ENCODE results near the gene GCSAML. TPM values are rescaled to one million over a fixed set of nuclear protein-coding genes. Genes with fewer than 3 reads are reported as not detected.

Gene GCSAML
- total RNA-seq, 3 donors from 2014 or later: 0.15 to 1.3 TPM; not detected in 1

DNA sequence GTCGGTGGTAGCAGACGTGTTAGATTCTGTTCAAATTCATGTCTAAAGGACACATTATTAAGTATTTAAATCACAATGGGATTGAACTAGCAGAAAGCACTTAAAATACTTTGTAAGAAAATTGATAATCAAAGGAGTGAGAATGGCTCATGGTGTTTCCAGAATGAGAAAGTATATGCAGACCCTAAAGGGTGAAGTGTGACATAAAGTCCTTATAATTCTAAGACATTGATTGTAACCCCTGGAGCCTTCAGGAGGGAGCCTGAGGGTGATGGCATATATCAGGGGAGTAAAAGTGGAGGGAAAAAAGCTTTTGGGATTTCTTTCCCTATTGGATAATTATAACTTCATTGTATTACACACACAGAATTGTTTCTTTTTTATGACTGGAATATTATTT is 12.6 kb upstream of the GCSAML start, which contains the start of gene OR2C3:
TSS of gene OR2C3 (minus strand) at position 101 of the 400 bp plus-strand sequence. CDS start 3,929 bp downstream, outside the sequence.
- intact Hi-C loops (cut with DNase I; ENCODE audit: low total_unique reads): no loop called here
- Histone ChIP-seq H3K27ac (no peak within 1 kb of the TSS), H3K36me3 (no peaks in the 10 kb centered on the region), H3K4me1 (no peaks in the 10 kb centered on the region), H3K9me3 (no peaks in the 10 kb centered on the region), H3K4me3 (no peak within 1 kb of the TSS), H3K27me3 (peaks cover 0 to 1% of the 10 kb centered on the region in 2 donors)
- DNase-seq (ENCODE audit: low spot score in 2 of 2): no peak
- no peak for TF ChIP-seq POLR2A (IDR thresholded peaks at IDR 0.05)
- TF ChIP-seq CTCF (IDR thresholded peaks at IDR 0.05): no peak
- no peak for TF ChIP-seq POLR2AphosphoS5 (IDR thresholded peaks at IDR 0.05)

- TF ChIP-seq POLR2AphosphoS5 (IDR thresholded peaks at IDR 0.05) (no peak), POLR2A (IDR thresholded peaks at IDR 0.05) (no peak), CTCF (IDR thresholded peaks at IDR 0.05) (no peak)
- no peak for DNase-seq (ENCODE audit: low spot score in 2 of 2)
- Histone ChIP-seq H3K4me1 (no peaks in the 10 kb centered on the region), H3K4me3 (no peak overlapping the region), H3K27me3 (no peaks in the 10 kb centered on the region), H3K27ac (no peak overlapping the region), H3K36me3 (no peaks in the 10 kb centered on the region), H3K9me3 (no peaks in the 10 kb centered on the region)
- intact Hi-C loops (cut with DNase I; ENCODE audit: low total_unique reads): no loop called here
These were observed 10.4 kb upstream of the GCSAML start for GRCh38 chr1:247538561-247538960.

- Histone ChIP-seq H3K27ac (no peak overlapping the region), H3K9me3 (no peaks in the 10 kb centered on the region)
These were observed 9.7 kb upstream of the GCSAML start for GRCh38 chr1:247539215-247539614.

DNA sequence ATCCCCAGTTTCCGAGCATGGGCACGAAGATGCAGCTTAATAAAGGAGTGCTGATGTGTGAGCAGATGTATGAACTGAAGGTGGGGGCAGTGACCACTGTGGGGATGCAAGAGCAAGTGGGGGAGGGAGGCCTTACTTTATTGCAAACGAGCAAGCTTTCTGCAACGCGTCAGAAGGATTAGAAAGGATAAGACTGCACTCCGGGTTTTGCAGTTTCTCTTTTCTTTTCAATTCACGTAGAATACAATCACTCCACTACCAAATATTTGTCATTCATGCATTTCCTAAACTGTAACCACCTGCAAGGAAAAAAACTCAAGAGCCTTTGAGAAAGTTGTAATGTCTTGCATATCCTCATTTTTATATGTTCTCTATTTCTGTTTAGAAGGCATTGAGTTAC is 8.4 kb upstream of the GCSAML start:
- H3K36me3 ChIP-seq: no peaks in the 10 kb centered on the region
- H3K4me3 ChIP-seq: no peak overlapping the region
- DNase-seq (ENCODE audit: low spot score in 2 of 2): no peak
- TF ChIP-seq POLR2A (IDR thresholded peaks at IDR 0.05): no peak
- no peaks in the 10 kb centered on the region for H3K27me3 ChIP-seq
- no peaks in the 10 kb centered on the region for H3K9me3 ChIP-seq
- intact Hi-C loops (cut with DNase I; ENCODE audit: low total_unique reads): loop anchor here (10.0 kb wide), 1 partner anchor 1266 kb away; no protein-coding TSS in a partner anchor
- H3K4me1 ChIP-seq: no peaks in the 10 kb centered on the region
- no peak overlapping the region for H3K27ac ChIP-seq

More at GRCh38 chr1:247539215-247539614, 9.7 kb upstream of the GCSAML start:
- H3K4me1 ChIP-seq: no peaks in the 10 kb centered on the region
- H3K36me3 ChIP-seq: no peaks in the 10 kb centered on the region
- intact Hi-C loops (cut with DNase I; ENCODE audit: low total_unique reads): no loop called here
- TF ChIP-seq CTCF (IDR thresholded peaks at IDR 0.05): no peak
- TF ChIP-seq POLR2AphosphoS5 (IDR thresholded peaks at IDR 0.05): no peak
- TF ChIP-seq POLR2A (IDR thresholded peaks at IDR 0.05): no peak
- no peak for DNase-seq (ENCODE audit: low spot score in 2 of 2)
- no peak overlapping the region for H3K4me3 ChIP-seq
- no peaks in the 10 kb centered on the region for H3K27me3 ChIP-seq

DNA sequence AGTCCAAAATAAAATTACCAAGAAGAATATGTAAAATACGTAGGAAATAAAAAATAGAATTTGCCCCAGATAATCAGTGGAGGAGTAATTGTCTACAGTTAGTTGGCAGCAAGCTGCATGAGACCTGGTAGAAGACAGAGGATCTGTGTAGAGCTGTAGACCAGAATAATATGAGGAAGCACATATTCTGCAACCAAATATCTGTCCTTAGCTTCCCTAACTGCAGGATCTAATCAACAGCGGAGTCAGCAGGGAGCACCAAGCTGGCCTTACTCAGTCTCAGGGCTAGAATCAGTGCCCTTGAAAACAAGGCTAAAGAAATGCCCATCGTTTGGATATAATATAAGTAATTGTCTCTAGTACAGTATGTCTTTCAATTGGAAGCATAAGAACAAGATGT is 6.1 kb upstream of the GCSAML start:
- TF ChIP-seq POLR2A (IDR thresholded peaks at IDR 0.05) (no peak), POLR2AphosphoS5 (IDR thresholded peaks at IDR 0.05) (no peak), CTCF (IDR thresholded peaks at IDR 0.05) (no peak)
- no peak overlapping the region for H3K27ac ChIP-seq
- DNase-seq (ENCODE audit: low spot score in 2 of 2): no peak
- intact Hi-C loops (cut with DNase I; ENCODE audit: low total_unique reads): loop anchor here (10.0 kb wide), 1 partner anchor 1268 kb away; no protein-coding TSS in a partner anchor
- H3K4me1 ChIP-seq: no peaks in the 10 kb centered on the region
- H3K36me3 ChIP-seq: no peaks in the 10 kb centered on the region
- H3K4me3 ChIP-seq: no peak overlapping the region
- H3K27me3 ChIP-seq: no peaks in the 10 kb centered on the region
- no peaks in the 10 kb centered on the region for H3K9me3 ChIP-seq

DNA sequence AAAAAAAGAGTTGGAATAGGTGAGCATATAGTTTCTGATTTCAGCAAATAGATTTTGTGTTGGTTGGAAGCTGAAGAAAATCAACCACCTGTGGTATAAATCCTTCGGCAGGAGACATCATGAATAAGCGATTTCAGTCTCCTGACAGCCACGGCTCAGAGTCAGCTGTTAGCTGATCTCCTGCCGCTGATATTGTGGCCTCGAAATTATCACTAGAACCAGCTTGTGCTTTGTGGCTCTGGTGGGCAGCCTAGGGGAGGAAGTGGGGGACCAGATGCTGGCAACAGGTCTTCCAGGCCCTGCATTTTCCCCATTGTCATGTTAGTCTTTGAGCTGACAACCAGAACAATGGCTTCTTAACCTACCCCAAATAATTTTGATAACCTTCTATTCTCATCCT is 842 bp upstream of the GCSAML start:
- Histone ChIP-seq H3K27ac (no peak overlapping the region), H3K36me3 (no peaks in the 10 kb centered on the region), H3K9me3 (no peaks in the 10 kb centered on the region), H3K4me1 (no peaks in the 10 kb centered on the region), H3K27me3 (no peaks in the 10 kb centered on the region), H3K4me3 (no peak overlapping the region)
- TF ChIP-seq CTCF (IDR thresholded peaks at IDR 0.05) (no peak), POLR2AphosphoS5 (IDR thresholded peaks at IDR 0.05) (no peak), POLR2A (IDR thresholded peaks at IDR 0.05) (no peak)
- no peak for DNase-seq (ENCODE audit: low spot score in 2 of 2)
- intact Hi-C loops (cut with DNase I; ENCODE audit: low total_unique reads): loop anchor here (10.0 kb wide), 1 partner anchor 1273 kb away; no protein-coding TSS in a partner anchor

Measured in breast epithelium (tissue), 4 donors.